Suppressor macrophage treated with lipopolysaccharide for 4 hours (primary cell): ENCODE results near the gene DEFB129.

Experiments used
- DNase-seq: peaks from one replicate; pipeline ENCODE4 v3.0.0-alpha.2; 2020

The DEFB129 gene

GRCh38 chr20:257419-257818 is 30.4 kb downstream of the DEFB129 start, which contains the start of gene DEFB132:
Gene DEFB132 (plus strand): TSS chr20:257724. CDS start chr20:257779, 55 bp downstream.
- no peak for DNase-seq

- no peak for DNase-seq
Observed at GRCh38 chr20:258269-258858, 31.3 kb downstream of the DEFB129 start.

- no peak for DNase-seq
Observed at GRCh38 chr20:258963-259362, 31.9 kb downstream of the DEFB129 start.

GRCh38 chr20:259981-260380 is 32.9 kb downstream of the DEFB129 start:
- DNase-seq = peak; percentile 46

- no peak for DNase-seq
Observed at GRCh38 chr20:263701-264100, 36.6 kb downstream of the DEFB129 start.

GRCh38 chr20:266596-267562 is 39.8 kb downstream of the DEFB129 start:
- peak; percentile 84 for DNase-seq

- no peak for DNase-seq
Observed at GRCh38 chr20:270517-270916, 43.5 kb downstream of the DEFB129 start.

- DNase-seq = no peak
Observed at GRCh38 chr20:271069-271468, 44.0 kb downstream of the DEFB129 start.

- DNase-seq = no peak
Observed at GRCh38 chr20:271528-271927, 44.5 kb downstream of the DEFB129 start.

- DNase-seq = no peak
Observed at GRCh38 chr20:272718-273117, 45.7 kb downstream of the DEFB129 start.

- no peak for DNase-seq
Observed at GRCh38 chr20:273884-274283, 46.8 kb downstream of the DEFB129 start.

GRCh38 chr20:275791-276190 is 48.7 kb downstream of the DEFB129 start:
- no peak for DNase-seq

- DNase-seq = no peak
Observed at GRCh38 chr20:276620-277495, 49.8 kb downstream of the DEFB129 start.

- DNase-seq = no peak
Observed at GRCh38 chr20:277496-277781, 50.4 kb downstream of the DEFB129 start.

- no peak for DNase-seq
Observed at GRCh38 chr20:278181-278580, 51.1 kb downstream of the DEFB129 start.

- DNase-seq = no peak
Observed at GRCh38 chr20:278607-279571, 51.8 kb downstream of the DEFB129 start.
